Stimulated activated CD4-positive, alpha-beta T cell treated with anti-CD3 and anti-CD28 coated beads, TNF-alpha, amount 100 ng/mL, for 1 hour (primary cell): ENCODE results near the gene DKK2.
"Not testable (repeated sequence)": the region's sequence is repeated elsewhere in the genome, so short reads cannot be mapped to it uniquely, and the experiment has no call there.

Experiments
- DNase-seq, 3 donors: peaks; one replicate each; pipeline ENCODE4 v3.0.0-alpha.2; 2020; ENCODE audit warnings: low read depth in 3 of 3, low spot score in 1 of 3

DKK2 gene

DNA sequence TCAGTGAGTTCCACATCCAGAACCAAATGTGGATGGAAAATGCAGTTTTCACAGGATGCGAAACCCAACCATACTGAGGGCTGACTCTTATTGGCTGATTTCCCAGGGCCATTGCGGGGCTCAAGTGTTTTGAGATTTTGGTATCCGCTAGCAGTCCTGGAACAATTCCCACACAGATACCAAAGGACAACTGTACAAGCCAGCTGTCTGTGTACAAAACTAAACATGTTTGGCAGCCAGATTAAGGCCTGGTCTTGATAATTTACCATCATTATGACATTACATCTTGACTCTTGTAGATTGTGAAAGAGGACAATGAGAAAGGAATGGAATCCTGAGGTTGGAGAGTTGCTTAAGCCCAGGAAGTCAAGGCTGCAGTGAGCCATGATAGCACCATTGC lies 121.9 kb downstream of the DKK2 start:
- no peak for DNase-seq

DNA sequence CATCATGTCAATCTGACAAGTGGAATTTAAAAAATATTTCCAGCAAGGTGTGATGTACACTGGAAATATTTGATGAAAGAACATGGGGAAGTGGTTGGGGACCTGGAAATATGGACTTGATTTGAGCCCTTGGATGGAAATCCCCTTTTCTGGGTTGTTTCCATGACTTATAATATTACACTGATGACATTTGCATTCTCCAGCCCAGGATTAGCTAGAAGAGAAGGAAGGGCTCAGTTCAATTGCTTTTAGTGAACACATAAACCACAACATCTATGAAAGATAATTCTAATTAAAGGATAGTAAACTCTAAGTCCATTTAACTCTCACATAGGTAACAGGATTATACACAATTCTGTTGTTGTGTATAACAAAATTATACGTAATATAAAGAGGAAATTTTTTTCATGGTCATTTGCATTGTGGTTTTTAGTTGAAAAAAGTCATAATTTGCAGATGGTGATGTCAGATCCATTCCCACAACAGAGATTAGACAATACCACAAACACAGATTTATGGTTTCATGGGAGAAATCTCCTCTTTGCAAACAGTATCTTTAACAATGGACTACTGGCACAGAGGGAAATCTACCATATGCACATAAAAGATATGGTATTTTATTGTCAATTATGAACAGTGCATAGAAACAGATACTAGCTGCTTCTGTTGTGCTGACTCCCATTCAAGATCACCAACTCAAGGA lies 126.5 kb downstream of the DKK2 start:
- no peak for DNase-seq

DNA sequence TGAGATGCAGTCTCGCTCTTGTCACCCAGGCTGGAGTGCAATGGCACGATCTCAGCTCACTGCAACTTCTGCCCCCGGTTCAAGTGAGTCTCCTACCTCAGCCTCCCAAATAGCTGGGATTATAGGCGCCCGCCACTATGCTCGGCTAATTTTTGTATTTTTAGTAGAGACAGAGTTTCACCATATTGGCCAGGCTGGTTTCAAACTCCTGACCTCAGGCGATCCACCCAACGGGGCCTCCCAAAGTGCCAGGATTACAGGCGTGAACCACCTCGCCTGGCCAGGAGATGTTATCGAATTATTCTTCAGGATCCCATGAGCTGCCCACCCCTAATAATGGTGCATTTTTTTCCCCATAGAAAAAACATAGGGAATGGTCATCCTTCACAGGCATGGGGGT lies 128.1 kb downstream of the DKK2 start:
- not testable (repeated sequence) for DNase-seq

DNA sequence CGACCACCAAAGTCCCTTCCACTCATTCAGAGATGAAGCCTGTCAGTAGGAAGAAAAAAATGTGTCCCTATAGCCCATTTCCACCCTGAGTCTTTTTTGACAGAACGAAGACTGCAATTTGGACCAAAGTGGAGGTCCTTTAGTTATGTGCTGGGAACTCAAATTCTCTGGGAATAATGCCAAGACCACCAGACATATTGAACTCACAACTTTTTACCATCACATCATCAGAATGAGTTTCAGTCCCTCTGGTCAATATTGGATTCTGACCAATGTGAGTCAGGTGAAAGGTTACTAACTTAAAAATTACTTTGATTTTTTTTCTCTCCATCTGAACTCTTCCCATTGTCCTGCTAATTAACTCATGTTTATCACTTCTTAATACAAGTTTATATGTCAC lies 128.9 kb downstream of the DKK2 start:
- DNase-seq, result no peak

DNA sequence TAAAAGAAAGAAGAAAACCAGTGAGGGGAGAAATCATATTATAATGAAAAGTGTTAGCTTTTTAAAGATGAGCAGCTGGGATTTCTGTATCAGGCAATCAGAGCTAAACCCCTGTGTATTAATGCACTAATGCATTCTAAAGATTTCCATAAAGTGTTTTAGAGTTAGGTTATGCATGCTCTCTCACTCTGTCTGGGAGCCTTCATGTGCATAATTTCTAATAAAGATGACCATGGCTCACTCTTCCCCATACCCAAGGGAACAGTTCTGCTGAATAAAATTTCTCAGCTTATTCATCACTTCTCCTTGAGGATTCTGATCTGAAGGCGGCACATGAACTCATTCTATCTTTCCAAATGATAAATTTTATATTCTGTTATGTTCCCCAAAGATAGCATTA lies 129.4 kb downstream of the DKK2 start:
- no peak for DNase-seq

DNA sequence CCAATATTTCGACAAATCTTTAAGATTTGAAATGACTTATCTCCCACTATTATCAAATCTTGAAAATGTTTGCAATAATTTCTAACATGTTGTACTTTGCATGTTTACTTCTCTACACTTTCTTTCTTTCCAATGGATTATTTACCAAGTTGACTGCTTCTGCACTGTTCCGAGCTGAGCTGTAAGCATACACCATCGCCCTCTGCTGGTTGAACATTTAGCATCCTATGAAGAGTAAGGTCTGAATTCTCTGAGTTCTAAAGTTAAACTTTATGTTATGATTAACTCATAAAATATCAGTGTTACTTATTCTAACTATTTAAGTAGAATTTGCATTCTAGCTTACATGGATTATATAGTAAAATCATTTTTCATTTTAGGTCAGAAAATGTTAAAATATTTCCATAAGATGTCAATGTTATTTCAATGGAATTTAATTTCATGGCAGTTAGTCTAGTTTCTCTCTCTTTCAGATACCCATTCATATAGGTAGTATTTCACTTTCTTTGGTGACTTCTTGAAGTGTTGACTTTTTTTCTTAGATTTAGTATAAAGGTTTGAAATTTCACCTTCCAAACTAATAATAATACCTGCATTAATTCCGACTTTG lies 137.4 kb downstream of the DKK2 start:
- DNase-seq, result no peak

DNA sequence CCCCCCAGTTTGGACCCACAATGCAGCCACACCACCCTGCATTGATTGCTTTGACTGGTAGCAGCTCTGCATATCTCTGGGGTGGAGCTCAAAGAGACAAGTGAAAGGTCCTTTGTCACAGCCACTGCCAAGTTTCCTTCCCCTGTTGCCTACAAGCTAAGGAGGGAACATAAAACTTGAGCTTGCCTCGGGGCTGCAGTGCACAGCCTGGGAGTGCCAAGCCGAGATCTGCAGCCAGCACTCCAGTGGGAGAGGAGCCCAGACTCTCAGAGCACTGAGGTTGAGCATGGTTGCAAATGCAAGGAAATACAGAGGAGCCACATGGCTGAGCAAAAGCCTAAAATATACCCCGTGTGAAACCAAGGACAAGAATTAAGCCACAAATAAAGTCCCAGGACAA lies 142.2 kb downstream of the DKK2 start:
- DNase-seq, result no peak

DNA sequence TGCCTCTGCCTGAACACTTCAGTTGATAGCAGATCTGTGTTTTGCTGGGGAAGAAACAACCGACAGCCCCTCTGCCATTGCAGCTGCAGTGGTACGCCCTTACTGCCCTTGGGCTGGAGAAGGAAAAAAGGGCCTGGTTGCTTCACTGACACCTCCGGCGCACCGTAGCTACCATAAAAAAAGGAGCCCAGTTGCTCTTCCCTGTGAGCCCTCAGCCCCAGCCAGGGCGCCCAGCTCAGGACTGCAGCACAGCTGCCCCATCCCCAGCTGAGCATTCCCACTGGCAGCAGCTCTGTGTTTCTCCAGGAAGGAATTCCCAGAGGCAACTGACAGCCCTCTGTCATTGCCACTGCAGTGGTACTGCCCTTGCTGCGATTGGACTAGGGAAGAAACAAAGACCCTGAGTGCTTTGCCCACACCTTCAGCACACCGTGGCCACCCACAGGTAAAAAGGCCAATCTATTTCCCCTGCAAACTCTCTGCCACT lies 142.7 kb downstream of the DKK2 start:
- no peak for DNase-seq

DNA sequence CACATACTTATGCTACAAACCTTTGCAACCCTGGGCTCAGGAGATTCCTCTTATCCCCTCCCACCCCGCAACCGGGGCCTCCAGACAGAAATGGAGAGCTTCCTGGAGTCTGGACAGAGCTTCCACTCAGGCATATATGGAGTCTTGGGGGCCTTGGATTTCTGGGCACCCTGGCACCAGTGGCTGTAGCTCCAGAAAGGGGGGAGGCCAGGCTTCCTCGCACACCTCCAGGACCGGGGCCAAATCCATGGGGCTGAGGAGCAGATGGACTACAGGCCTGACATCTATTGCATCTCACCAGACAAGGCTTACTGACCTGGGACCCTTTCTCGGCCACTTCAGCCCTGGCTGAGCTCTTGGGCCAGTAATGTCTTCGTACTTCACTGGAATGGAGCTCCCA lies 143.3 kb downstream of the DKK2 start:
- DNase-seq, result no peak

DNA sequence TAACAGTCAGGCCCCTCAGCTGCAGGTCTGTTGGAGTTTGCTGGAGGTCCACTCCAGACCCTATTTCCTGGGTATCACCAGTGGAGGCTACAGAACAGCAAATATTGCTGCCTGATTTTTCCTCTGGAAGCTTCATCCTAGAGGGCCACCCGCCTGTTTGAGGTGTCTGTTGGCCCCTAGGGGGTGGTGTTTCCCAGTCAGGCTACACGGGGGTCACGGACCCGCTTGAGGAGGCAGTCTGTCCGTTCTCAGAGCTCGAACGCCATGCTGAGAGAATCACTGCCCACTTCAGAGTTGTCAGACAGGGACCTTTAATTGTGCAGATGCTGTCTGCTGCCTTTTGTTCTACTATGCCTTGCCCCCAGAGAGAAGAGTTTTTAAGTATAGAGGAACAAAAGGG lies 160.8 kb downstream of the DKK2 start:
- DNase-seq, result no peak
